HepG2 (cell line): ENCODE results near the gene FAM174C. TPM values are rescaled to one million over a fixed set of nuclear protein-coding genes. Genes with fewer than 3 reads are reported as not detected.

Source experiments
- AGO2 ChIP-seq: fragments of 200-400 bp; formaldehyde crosslinking; optimal IDR thresholded peaks from 2 replicates; pipeline ENCODE3; 2017; ENCODE audit warnings: mild to moderate bottlenecking, low read depth, low read length, moderate library complexity
- FOXO1 ChIP-seq: sonication (generic); formaldehyde crosslinking; IDR thresholded peaks from 2 replicates; pipeline ENCODE4 v1.4.0; 2020; ENCODE audit warnings: missing genetic modification reagents
- IRX3 ChIP-seq: sonication (generic); formaldehyde crosslinking; IDR thresholded peaks from 2 replicates; pipeline ENCODE4 v1.8.1; 2023; ENCODE audit warnings: mild to moderate bottlenecking, low read depth, missing genetic modification reagents, borderline replicate concordance
- KDM4B ChIP-seq: sonication (generic); formaldehyde crosslinking; IDR thresholded peaks from 2 replicates; pipeline ENCODE4 v1.4.0; 2020; ENCODE audit warnings: missing genetic modification reagents
- NR2F1 ChIP-seq, 2 experiments: fragments of 450-650 bp in 1 of 2; formaldehyde crosslinking in 1 of 2; IDR thresholded peaks; 2 replicates each; pipeline versions ENCODE4 v1.5.0 to v1.6.1; 2016 to 2020; ENCODE audit warnings: mild to moderate bottlenecking in 1 of 2, missing compliant biosample characterization in 1 of 2, missing genetic modification reagents in 1 of 2, moderate library complexity in 1 of 2
- NR3C1 ChIP-seq: sonication (generic); formaldehyde crosslinking; IDR thresholded peaks from 2 replicates; pipeline ENCODE4 v1.4.0; 2020; ENCODE audit warnings: missing genetic modification reagents
- SKIL ChIP-seq: sonication (generic); formaldehyde crosslinking; IDR thresholded peaks from 2 replicates; pipeline ENCODE4 v1.8.0; 2022; ENCODE audit warnings: missing genetic modification reagents, mild to moderate bottlenecking, moderate library complexity, borderline replicate concordance
- SMAD1 ChIP-seq: sonication (generic); formaldehyde crosslinking; IDR thresholded peaks from 2 replicates; pipeline ENCODE4 v1.4.0; 2020; ENCODE audit warnings: missing genetic modification reagents, low read depth, mild to moderate bottlenecking, borderline replicate concordance
- TCF7 ChIP-seq: sonication (generic); IDR thresholded peaks from 2 replicates; pipeline ENCODE4 v1.6.1; 2016; ENCODE audit warnings: antibody characterized with exemption, low read depth
- WIZ ChIP-seq: sonication (generic); formaldehyde crosslinking; IDR thresholded peaks from 2 replicates; pipeline ENCODE4 v1.5.1; 2020; ENCODE audit warnings: mild to moderate bottlenecking, missing genetic modification reagents
- ZMYM2 ChIP-seq: sonication (generic); formaldehyde crosslinking; IDR thresholded peaks from 2 replicates; pipeline ENCODE4 v1.8.0; 2022; ENCODE audit warnings: mild to moderate bottlenecking, missing genetic modification reagents
- ZNF678 ChIP-seq: sonication (generic); formaldehyde crosslinking; IDR thresholded peaks from 2 replicates; pipeline ENCODE4 v1.4.0; 2020; ENCODE audit warnings: mild to moderate bottlenecking, missing genetic modification reagents
- ZNF709 ChIP-seq: sonication (generic); formaldehyde crosslinking; IDR thresholded peaks from 2 replicates; pipeline ENCODE4 v1.5.0; 2020; ENCODE audit warnings: mild to moderate bottlenecking, missing genetic modification reagents
- polyA plus RNA-seq, 8 experiments: library from polyadenylated mRNA; depleted of rRNA in 3 of 8; stranded (reverse) in 7 of 8; unstranded in 1 of 8; fragments of >200 nt; fragmentation: Illumina TruSeq in 4 of 8; extraction: Trizol in 4 of 8; gene quantifications; 2 replicates each; pipeline versions ENCODE4 v1.2.1 to v1.2.3, GENCODE V29; 2011 to 2016; ENCODE audit warnings: low read depth in 4 of 8, missing spikeins in 1 of 8, mixed read lengths in 1 of 8; ENCODE audit not compliant: insufficient read depth in 1 of 8
- total RNA-seq, 5 experiments: library from RNA; depleted of rRNA; stranded (reverse); fragments of >200 nt; fragmentation: Illumina TruSeq; extraction: Trizol; gene quantifications; 2 replicates each; pipeline ENCODE4 v1.2.3, GENCODE V29; 2016; ENCODE audit warnings: low read depth in 1 of 5
- TF ChIP-seq, protein P1 (sequence below): sonication (generic); formaldehyde crosslinking; IDR thresholded peaks from 2 replicates; pipeline ENCODE4 v1.4.0; 2020; ENCODE audit warnings: missing genetic modification reagents
- TF ChIP-seq, protein P2 (sequence below): sonication (generic); IDR thresholded peaks from 2 replicates; pipeline ENCODE4 v1.6.1; 2016; ENCODE audit warnings: low read depth, borderline replicate concordance
- TF ChIP-seq, protein P3 (sequence below): sonication (generic); formaldehyde crosslinking; IDR thresholded peaks from 2 replicates; pipeline ENCODE4 v1.5.0; 2020; ENCODE audit warnings: mild to moderate bottlenecking, low read depth, missing genetic modification reagents, borderline replicate concordance
- TF ChIP-seq, protein P4 (sequence below): IDR thresholded peaks from 2 replicates; pipeline ENCODE4 v1.6.1; 2016

The FAM174C gene
- total and polyA plus RNA-seq, 2 of the 13 experiments (the other 11 are each of a cell fraction or from before 2014, with no cell fraction given), result 19.5 to 31.3 TPM

DNA sequence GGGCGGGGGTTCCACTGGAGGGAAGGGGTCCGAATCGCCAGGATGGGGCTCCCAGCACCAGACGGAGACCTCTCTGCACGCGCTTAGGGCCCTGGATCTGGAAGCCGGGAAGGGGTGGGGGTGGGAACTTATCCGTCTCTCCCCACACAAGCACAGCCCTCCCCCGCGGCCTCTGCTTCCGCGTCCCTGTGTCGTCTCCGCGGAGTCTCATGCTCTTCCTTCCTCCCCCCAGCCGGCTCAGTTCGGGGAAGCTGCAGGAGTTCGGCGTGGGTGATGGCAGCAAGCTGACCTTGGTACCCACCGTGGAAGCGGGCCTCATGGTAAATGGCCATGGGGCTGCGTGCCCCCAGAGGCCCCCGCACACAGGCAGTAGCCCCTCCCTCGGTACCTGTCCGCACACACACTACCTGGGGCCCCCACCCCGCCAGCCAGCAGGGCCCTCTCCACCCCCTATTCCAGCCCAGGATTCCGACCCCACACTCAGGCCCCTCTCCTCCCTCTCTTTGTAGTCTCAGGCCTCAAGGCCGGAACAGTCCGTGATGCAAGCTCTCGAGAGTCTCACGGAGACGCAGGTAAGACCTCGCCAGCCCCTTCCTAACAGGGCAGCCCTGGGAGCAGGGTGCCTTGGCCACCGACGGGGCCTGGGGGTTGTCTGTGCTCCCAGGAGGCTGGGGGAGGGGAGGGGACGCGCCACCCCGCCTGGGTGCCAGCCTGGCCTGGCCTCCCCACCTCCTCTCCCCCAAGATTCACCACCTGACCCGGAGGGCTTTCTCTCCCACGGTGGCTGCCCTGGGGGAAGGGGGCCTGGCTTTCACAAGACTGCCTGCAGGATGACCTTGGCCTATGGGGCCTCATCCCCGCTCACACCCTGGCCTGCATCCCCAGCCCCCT is 23.8 kb upstream of the FAM174C start (continued):
- TF ChIP-seq AGO2 (peak; percentile 97), FOXO1 (CRISPR knock-in tag) (no peak; the same call in 1 of the 2 replicates), KDM4B (no peak; the same call in none of the 2 replicates), NR3C1 (CRISPR knock-in tag) (no peak), SMAD1 (no peak), NR2F1 (CRISPR knock-in tag; IDR thresholded peaks at IDR 0.05) (peak; percentile 50 to 70; a peak in 1 of 4 replicates), TCF7 (no peak), SKIL (CRISPR knock-in tag) (peak; percentile 37; the same call in 1 of the 2 replicates), ZNF709 (CRISPR knock-in tag) (peak; percentile 68; the same call in 1 of the 2 replicates), WIZ (CRISPR knock-in tag) (peak; percentile 64; the same call in 1 of the 2 replicates), ZMYM2 (CRISPR knock-in tag) (no peak), IRX3 (CRISPR knock-in tag) (no peak), ZNF678 (no peak)
- TF ChIP-seq, protein P1, sequence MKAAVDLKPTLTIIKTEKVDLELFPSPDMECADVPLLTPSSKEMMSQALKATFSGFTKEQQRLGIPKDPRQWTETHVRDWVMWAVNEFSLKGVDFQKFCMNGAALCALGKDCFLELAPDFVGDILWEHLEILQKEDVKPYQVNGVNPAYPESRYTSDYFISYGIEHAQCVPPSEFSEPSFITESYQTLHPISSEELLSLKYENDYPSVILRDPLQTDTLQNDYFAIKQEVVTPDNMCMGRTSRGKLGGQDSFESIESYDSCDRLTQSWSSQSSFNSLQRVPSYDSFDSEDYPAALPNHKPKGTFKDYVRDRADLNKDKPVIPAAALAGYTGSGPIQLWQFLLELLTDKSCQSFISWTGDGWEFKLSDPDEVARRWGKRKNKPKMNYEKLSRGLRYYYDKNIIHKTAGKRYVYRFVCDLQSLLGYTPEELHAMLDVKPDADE (CRISPR knock-in tag), result peak; percentile 55; the same call in 1 of the 2 replicates
- TF ChIP-seq, protein P2, sequence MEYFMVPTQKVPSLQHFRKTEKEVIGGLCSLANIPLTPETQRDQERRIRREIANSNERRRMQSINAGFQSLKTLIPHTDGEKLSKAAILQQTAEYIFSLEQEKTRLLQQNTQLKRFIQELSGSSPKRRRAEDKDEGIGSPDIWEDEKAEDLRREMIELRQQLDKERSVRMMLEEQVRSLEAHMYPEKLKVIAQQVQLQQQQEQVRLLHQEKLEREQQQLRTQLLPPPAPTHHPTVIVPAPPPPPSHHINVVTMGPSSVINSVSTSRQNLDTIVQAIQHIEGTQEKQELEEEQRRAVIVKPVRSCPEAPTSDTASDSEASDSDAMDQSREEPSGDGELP, result peak; percentile 11; the same call in 1 of the 2 replicates
- TF ChIP-seq, protein P3, sequence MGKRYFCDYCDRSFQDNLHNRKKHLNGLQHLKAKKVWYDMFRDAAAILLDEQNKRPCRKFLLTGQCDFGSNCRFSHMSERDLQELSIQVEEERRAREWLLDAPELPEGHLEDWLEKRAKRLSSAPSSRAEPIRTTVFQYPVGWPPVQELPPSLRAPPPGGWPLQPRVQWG, result no peak
- TF ChIP-seq, protein P4, sequence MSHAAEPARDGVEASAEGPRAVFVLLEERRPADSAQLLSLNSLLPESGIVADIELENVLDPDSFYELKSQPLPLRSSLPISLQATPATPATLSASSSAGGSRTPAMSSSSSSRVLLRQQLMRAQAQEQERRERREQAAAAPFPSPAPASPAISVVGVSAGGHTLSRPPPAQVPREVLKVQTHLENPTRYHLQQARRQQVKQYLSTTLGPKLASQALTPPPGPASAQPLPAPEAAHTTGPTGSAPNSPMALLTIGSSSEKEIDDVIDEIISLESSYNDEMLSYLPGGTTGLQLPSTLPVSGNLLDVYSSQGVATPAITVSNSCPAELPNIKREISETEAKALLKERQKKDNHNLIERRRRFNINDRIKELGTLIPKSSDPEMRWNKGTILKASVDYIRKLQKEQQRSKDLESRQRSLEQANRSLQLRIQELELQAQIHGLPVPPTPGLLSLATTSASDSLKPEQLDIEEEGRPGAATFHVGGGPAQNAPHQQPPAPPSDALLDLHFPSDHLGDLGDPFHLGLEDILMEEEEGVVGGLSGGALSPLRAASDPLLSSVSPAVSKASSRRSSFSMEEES (CRISPR knock-in tag), result peak; percentile 64; the same call in 1 of the 2 replicates
